Sigmoid colon (tissue), 4 donors: ENCODE measurements around the gene FSD1L.

Experiments used
- CTCF ChIP-seq, 4 experiments: fragments of 450-650 bp in 3 of 4; fragments of 200-600 bp in 1 of 4; IDR thresholded peaks; one replicate each; pipeline ENCODE4 v1.5.1; 2016 to 2019; ENCODE audit warnings: antibody characterized with exemption in 4 of 4, mild to moderate bottlenecking in 3 of 4, moderate library complexity in 2 of 4
- EP300 ChIP-seq, 4 donors: sonication (generic); formaldehyde crosslinking; IDR thresholded peaks; one replicate each; pipeline ENCODE4 v1.6.1; 2017; ENCODE audit warnings: antibody characterized with exemption in 4 of 4
- POLR2AphosphoS5 ChIP-seq, 4 donors: sonication (generic); formaldehyde crosslinking; IDR thresholded peaks; one replicate each; pipeline ENCODE4 v1.6.1; 2017; ENCODE audit warnings: antibody characterized with exemption in 4 of 4

- TF ChIP-seq CTCF (IDR thresholded peaks at IDR 0.05) (no peak), EP300 (IDR thresholded peaks at IDR 0.05) (no peak), POLR2AphosphoS5 (IDR thresholded peaks at IDR 0.05) (no peak)
Measured at GRCh38 chr9:105531530-105531929, 83.7 kb downstream of the FSD1L start.
